NCI-H524 (cell line): Measurements from ENCODE around the gene TBCB.

Source experiments
- DNase-seq, 2 experiments: peaks; one replicate each; lab custom pipeline; 2025; lab: John Stamatoyannopoulos, UW

The TBCB gene

DNA sequence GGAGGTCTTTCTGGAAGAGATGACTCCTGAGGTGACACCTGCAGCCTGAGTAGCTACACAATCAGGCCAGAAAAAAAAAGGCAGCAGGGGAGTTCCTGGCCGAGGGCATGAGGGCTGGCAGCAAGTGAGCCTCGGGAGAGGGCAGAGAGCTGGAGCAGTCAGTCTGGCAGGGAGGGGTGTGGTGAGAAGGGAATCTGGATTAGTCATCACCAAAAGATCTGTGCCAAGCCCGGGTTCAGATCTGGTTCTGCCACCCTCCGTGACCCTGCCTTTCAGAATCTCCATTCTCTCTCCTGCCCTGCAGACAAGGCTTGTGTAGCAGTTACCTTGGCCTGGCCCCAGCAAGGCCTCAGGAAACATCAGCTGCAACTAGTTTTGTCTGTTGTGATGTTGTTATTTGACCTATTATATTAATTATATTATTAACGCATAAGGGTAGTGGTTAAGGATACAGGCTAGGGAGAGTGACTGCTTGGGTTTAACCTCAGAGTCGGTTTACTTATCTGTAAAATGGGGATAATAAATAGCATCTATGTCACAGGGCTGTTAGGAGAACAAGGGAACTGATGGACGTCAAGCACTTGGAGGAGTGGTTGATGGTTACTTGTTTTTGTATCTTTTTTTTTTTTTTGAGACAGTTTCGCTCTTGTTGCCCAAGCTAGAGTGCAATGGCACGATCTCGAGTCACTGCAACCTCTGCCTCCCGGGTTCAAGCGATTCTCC, 21.9 kb downstream of the TBCB start:
- peak in 1 of 2 experiments; percentile 14 for DNase-seq

DNA sequence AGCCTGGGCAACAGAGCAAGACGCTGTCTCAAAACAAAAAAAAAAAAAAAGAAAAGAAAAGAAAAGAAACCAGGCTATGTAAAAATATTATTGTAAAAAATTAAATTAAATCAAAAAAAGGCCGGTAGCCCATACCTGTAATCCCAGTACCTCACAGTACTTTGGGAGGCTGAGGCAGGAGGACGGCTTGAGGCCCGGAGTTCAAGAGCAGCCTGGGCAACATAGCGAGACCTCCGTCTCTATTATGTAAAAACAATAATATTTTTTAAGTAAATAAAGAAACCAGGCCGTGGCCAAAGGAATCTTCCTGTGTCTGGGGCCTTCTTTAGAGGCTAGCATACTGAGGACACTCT, 23.8 kb downstream of the TBCB start:
- no peak for DNase-seq

- DNase-seq = peak; percentile 96 to 98
Observed at GRCh38 chr19:36139473-36140303, 24.4 kb downstream of the TBCB start, which contains the start of gene CAPNS1. Gene CAPNS1 (plus strand): TSS chr19:36140066. CDS start chr19:36141012, 946 bp downstream.

DNA sequence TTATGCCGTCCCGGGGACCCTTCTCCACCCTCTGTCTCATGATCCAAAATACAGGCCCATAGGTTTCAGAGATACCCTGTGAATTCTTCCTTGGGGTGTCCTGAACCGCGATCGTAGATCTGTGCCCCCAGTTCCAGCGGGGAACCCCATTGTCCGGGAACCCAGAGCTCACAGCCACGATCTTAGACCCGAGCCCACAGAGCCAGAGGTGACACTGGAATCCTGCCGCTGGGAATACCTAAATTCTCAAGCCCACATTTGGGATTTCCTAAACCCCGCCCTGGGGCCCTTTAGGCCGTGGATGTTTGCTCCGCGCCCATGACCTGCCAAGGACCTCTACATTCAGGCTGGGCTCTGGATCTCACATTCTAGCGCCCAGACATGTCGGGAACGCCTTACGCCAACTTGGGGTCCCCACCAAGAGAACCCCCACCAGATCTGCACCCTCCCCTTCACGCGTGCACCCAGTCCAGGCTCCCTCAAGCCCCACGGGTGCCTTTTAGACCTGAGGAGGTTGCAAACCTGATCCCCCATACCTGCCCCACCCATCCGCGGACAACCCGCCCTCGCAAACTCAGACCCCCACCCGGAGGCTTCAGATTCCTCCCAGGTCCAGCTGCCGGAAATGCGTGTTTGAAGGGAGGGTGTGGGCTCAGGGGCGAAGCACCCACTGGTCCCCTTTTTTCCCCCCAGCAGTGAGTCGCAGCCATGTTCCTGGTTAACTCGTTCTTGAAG, 25.2 kb downstream of the TBCB start:
- peak; percentile 65 to 67 for DNase-seq

- peak; percentile 42 to 74 for DNase-seq
Observed at GRCh38 chr19:36141039-36141927, 26.0 kb downstream of the TBCB start.

DNA sequence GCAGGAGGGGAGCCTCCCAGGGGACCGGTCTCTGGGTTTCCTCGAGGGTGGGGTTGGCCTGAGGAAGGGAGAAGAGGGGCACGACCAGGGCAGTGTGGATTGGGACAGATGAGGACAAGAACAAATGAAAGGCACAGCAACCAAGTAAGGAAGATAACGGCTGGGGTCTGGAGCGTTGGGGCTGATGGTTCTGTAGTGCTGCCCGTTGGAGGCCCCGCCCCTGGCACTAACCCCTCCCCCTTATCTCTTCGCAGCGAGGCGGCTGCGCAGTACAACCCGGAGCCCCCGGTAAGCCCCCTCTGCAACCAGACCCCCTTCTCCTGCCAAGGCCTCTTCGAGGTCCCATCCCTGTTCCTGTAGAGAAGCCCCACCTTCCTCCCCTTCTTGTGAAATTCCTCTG, 26.8 kb downstream of the TBCB start:
- DNase-seq = no peak

GRCh38 chr19:36142496-36142895, 27.2 kb downstream of the TBCB start:
- no peak for DNase-seq

DNA sequence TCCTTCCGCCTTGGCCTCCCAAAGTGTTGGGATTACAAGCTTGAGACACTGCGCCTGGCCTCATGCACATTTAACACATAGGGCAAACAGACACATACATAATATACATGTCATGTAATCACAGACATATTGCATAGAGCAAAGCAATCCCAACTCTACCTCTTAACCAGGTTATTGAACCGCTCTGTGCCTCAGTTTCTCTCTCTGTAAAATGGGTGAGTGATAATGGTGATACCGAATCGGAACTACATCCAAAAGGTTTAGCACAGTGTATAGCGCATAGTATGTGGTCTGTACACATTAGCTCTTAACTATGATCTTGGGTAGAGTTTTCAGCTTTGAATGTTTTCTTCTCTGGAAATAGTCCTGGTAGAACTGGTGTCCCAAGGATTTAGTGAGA, 29.4 kb downstream of the TBCB start:
- DNase-seq = no peak

DNA sequence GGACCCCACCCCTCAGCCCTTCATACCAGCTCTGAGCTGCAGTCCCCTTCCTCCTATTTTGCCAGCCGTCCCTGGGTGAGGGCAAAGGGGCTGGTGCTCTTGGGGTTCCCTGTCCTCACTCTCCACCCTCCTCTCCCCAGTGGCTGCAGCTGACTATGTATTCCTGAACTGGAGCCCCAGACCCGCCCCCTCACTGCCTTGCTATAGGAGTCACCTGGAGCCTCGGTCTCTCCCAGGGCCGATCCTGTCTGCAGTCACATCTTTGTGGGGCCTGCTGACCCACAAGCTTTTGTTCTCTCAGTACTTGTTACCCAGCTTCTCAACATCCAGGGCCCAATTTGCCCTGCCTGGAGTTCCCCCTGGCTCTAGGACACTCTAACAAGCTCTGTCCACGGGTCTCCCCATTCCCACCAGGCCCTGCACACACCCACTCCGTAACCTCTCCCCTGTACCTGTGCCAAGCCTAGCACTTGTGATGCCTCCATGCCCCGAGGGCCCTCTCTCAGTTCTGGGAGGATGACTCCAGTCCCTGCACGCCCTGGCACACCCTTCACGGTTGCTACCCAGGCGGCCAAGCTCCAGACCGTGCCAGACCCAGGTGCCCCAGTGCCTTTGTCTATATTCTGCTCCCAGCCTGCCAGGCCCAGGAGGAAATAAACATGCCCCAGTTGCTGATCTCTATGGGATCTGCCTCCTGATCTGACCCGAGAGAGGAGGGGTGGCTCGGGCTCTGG, 34.6 kb downstream of the TBCB start:
- DNase-seq = no peak

GRCh38 chr19:36150586-36150985, 35.3 kb downstream of the TBCB start:
- no peak for DNase-seq

GRCh38 chr19:36151144-36152018, 36.1 kb downstream of the TBCB start:
- DNase-seq = no peak

DNA sequence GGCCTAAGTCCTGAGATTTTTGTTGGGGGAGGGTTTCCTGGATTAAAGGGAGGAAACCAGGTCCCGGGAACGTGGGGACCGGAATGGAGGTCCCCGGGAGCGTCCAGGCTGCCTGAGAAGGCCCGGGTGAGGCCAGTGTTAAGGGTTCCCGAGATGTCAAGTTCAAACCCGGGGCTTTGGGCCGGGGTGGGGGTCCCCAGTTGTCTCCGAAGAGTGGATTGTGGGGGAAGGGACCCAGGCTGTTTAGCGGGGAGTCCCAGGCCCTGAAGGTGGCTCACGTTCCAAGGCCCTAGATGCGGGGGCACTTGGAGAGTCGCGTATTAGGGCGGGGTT, 36.7 kb downstream of the TBCB start:
- DNase-seq = no peak

GRCh38 chr19:36152352-36153091, 37.3 kb downstream of the TBCB start, which contains the start of gene COX7A1:
Gene COX7A1 (minus strand): TSS chr19:36152447. CDS start chr19:36152407, 40 bp downstream.
- no peak for DNase-seq

- no peak for DNase-seq
Observed at GRCh38 chr19:36153126-36153525, 37.9 kb downstream of the TBCB start.

GRCh38 chr19:36160821-36161596, 45.7 kb downstream of the TBCB start:
- DNase-seq = no peak

- no peak for DNase-seq
Observed at GRCh38 chr19:36163813-36164212, 48.5 kb downstream of the TBCB start.

DNA sequence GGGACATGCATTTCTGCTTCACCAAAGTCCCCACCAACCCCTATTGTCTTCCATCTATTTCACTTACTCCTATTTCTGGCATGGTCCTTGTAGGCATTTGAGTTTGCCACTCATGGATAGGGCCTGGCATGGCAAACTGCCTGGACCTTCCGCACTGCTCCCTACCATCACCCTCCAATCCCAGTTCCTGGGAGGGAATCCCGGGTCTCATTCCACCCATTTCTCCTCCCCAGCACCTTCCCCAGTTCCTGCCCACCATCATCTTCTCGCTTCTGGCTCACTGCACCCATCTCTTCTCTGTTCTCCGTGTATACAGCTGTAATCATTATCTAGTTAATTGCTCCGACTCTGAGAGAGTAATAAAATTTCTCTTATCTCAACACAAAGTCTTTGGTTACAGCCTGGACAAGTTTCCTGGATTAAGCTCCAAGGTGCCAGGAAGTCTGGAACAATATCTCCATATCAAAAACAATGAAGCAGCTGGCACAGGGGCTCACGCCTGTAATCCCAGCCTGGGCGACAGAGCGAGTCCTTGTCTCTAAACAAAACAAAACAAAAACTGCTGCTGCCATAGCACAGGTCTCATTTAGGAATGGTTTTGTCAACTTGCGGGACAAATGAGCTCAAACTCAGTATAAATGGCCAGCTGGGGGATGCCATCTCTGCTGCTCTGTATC, 54.0 kb downstream of the TBCB start:
- DNase-seq = peak; percentile 95 to 96

DNA sequence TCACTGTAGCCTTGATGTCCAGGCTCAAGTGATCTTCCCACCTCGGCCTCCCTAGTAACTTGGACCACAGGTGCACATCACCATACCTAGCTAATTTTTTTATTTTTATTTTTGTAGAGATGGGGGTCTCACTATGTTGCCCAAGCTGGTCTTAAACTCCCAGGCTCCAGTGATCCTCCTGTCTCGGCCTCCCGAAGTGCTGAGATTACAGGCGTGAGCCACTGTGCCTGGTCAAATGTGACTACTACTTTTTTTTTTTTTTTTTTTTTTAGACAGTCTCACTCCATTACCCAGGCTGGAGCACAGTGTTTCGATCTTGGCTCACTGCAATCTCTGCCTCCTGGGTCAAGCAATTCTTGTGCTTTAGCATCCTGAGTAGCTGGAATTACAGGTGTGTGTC, 57.6 kb downstream of the TBCB start:
- no peak for DNase-seq
